HEK293T (cell line): ENCODE data around the gene CFAP161.

Experiments
- BHLHE40 ChIP-seq: fragments of 450-650 bp; IDR thresholded peaks from 2 replicates; pipeline ENCODE4 v1.6.1; 2016; ENCODE audit warnings: mild to moderate bottlenecking, moderate library complexity, borderline replicate concordance
- FOXM1 ChIP-seq: fragments of 450-650 bp; IDR thresholded peaks from 2 replicates; pipeline ENCODE4 v1.6.1; 2017; ENCODE audit warnings: mild to moderate bottlenecking, borderline replicate concordance
- LEF1 ChIP-seq: fragments of 450-650 bp; IDR thresholded peaks from 2 replicates; pipeline ENCODE4 v1.6.1; 2017; ENCODE audit warnings: mild to moderate bottlenecking, borderline replicate concordance
- ZNF384 ChIP-seq: fragments of 450-650 bp; IDR thresholded peaks from 2 replicates; pipeline ENCODE4 v1.6.1; 2016
- TF ChIP-seq, protein P1 (sequence below): fragments of 450-650 bp; IDR thresholded peaks from 2 replicates; pipeline ENCODE4 v1.6.1; 2016

GRCh38 chr15:81166636-81167305 is 32.7 kb downstream of the CFAP161 start:
- TF ChIP-seq ZNF384: no peak
- TF ChIP-seq, protein P1, sequence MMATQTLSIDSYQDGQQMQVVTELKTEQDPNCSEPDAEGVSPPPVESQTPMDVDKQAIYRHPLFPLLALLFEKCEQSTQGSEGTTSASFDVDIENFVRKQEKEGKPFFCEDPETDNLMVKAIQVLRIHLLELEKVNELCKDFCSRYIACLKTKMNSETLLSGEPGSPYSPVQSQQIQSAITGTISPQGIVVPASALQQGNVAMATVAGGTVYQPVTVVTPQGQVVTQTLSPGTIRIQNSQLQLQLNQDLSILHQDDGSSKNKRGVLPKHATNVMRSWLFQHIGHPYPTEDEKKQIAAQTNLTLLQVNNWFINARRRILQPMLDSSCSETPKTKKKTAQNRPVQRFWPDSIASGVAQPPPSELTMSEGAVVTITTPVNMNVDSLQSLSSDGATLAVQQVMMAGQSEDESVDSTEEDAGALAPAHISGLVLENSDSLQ: no peak
- no peak for TF ChIP-seq FOXM1
- TF ChIP-seq LEF1: no peak
- TF ChIP-seq BHLHE40: no peak
